ENCODE measurements around the gene LSM7.

GRCh38 chr19:2331601-2332246 lies 3.3 kb upstream of the LSM7 start:
- TF ChIP-seq, protein P1, sequence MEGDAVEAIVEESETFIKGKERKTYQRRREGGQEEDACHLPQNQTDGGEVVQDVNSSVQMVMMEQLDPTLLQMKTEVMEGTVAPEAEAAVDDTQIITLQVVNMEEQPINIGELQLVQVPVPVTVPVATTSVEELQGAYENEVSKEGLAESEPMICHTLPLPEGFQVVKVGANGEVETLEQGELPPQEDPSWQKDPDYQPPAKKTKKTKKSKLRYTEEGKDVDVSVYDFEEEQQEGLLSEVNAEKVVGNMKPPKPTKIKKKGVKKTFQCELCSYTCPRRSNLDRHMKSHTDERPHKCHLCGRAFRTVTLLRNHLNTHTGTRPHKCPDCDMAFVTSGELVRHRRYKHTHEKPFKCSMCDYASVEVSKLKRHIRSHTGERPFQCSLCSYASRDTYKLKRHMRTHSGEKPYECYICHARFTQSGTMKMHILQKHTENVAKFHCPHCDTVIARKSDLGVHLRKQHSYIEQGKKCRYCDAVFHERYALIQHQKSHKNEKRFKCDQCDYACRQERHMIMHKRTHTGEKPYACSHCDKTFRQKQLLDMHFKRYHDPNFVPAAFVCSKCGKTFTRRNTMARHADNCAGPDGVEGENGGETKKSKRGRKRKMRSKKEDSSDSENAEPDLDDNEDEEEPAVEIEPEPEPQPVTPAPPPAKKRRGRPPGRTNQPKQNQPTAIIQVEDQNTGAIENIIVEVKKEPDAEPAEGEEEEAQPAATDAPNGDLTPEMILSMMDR (conservative IDR thresholded peaks at IDR 0.05; ENCODE audit: low read depth, low read length): no peak
- no peak for TF ChIP-seq EZH2 (IDR thresholded peaks at IDR 0.05; ENCODE audit: borderline replicate concordance, low read depth, low read length, poor library complexity, severe bottlenecking)
